HT-29 (cell line): Measurements from ENCODE around the gene ZNF236. TPM values are rescaled to one million over a fixed set of nuclear protein-coding genes. Genes with fewer than 3 reads are reported as not detected.
"Not testable (repeated sequence)": the region's sequence is repeated elsewhere in the genome, so short reads cannot be mapped to it uniquely, and the experiment has no call there.

Experiments
- DNase-seq: peaks from one replicate; pipeline ENCODE4 v3.0.0-alpha.2; 2015; ENCODE audit warnings: low spot score
- total RNA-seq: library from RNA; depleted of rRNA; stranded (reverse); fragments of >200 nt; shearing (Covaris generic); gene quantifications from 2 replicates; pipeline ENCODE4 v1.2.3, GENCODE V29; 2014

The ZNF236 gene
- total RNA-seq, 1 experiment from 2014 or later: 6.6 TPM

DNA sequence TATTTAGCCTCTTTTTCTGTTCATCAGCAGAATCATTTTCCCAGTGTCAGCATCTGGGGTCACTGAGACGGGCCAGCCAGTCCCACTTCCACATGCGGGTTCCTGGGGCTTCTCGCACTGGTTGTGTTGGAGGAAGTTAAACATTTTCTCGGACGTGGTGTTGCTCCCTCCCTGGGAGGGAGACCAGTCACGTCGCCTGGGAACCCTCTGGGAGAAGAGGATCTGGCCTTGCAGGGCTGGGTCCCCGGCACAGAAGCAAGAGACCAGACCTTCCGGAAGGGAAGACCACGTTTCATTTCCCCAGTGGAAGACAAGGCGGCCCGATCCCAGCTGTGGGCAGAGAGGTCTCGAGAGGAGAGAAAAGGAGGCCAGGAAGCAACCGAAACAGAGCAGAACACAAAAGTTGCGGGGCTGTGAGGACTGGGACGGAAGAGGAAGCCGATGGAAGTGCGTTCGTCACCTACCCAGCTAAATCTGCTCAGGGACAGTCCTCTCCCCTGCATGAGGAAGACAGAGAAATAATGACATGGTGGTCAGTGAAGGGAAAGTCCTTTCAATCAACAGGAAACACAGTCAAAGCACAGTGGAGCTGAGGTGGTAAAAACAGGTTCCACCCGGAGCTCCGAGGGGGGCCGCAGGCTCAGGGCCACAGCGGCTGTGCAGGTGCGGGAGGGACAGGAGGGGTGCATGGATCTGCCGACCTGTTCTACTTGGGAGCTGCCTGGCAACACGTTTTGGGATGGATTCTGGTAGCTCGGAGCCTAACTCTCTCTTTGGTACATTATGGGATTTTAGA is 165.9 kb downstream of the ZNF236 start:
- no peak for DNase-seq

DNA sequence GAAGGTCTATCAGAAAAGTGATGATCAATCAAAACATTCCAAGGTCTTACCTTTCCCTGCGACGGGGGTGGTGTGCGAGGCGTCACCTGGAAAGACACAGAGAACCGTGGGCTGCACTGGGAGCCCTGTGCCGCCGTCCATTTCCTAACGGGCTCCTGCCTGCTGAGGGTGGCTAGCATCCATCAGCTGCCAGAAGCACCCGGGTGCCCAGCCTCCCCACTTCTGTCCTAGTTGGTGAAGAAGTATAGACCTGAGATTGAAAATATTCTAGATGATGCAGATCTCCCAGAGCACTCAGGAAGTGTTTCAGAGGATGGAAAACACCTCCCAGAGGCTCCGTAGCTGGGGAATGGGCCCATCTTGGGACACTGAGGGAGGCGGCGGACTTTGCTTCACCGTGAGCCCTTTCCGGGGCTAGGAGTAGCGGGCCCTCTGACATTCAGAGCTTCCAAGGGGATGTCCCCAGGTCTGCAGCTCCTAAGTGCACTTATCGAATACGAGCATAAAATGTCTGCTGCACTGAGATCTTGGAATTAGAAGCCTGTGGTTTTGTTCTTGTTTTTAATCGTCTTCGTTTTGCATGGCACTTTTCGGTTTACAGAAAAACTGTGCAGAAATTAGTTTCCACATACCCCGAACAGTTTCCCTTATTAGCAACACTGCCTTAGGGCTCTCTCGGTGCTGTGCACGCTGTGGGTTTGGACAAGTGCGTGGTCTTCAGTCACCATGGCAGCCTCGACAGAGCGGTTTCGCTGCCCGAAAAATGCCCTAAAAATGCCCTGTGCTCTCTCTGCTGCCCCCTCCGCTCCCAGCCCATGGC is 166.7 kb downstream of the ZNF236 start:
- DNase-seq: no peak

- DNase-seq: no peak
These were observed 167.4 kb downstream of the ZNF236 start for GRCh38 chr18:76989647-76990190.

DNA sequence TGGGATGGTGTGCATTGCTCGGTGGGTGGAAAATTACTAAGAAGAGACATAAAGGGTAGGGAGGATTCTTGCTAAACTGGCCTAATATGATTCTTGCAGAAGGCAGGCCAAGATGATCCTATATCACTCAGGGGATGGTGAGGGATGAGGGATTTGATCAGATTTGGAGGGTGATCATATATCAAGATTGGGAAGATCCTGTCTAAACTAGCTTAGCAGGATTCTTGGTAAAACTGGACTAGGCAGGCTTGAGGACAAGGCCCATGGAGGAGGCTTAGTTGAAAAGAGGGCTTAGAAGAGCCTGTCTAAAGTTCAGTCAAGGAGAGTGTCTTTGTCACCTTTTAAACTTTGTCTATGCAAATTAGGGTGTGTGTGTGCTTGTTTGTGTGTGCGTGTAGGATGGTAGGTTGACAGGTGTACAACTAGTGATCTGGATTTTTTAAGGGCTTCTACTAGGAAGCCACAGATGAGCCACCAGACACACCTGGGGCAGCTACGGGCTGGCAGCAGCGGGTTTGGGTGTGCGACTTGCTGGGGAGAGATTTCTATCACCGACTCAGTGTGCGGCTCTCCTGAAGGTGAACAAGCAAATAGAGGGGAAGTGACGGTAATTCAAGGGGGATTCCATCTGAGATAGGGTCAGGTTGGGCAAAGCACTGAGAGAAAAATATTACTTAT is 168.1 kb downstream of the ZNF236 start:
- DNase-seq: not testable (repeated sequence)

- DNase-seq: no peak
These were observed 168.8 kb downstream of the ZNF236 start for GRCh38 chr18:76991021-76991688.

DNA sequence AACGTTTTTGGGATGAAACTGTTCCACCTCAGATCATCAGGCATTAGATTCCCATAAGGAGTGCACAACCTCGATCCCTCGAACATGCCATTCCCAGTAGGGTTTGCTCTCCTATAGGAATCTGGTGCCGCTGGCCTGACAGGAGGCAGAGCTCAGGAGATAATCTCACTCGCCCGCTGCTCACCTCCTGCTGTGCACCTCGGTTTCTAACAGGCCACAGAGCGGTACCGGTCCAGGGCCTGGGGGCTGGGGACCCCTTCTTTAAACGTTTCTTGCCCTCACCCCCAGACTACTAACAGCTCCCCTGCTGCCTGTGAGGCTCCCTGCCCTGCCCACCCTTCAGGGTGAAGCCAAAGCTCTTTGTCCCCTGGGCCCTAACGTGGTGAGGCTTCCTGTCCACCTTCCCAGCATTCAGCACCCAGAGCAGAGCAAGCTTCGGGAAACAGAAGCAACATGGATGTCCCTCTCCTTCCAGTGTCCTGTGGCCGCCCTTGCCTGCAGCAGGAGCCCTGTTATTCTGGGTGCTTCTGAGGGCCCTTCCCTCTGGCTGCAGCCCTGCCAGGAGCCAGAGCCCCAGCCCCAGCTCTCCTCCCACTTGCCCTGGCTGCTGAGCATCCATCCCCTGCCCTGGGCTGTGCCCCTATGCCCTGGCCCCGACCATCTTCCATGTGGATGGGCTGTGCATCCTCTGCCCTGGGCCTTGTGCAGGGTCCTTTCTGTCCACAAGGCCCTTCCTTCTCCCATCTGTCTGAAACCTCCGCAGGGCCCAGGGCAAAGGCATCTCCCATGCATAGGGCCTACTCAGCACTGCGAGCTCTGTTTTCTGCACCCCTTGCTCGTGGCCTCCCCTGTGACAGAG is 170.1 kb downstream of the ZNF236 start:
- no peak for DNase-seq

- DNase-seq: no peak
These were observed 170.7 kb downstream of the ZNF236 start for GRCh38 chr18:76993085-76993382.

- no peak for DNase-seq
These were observed 171.2 kb downstream of the ZNF236 start for GRCh38 chr18:76993573-76993972.

- DNase-seq: no peak
These were observed 171.8 kb downstream of the ZNF236 start for GRCh38 chr18:76994086-76994654.

- no peak for DNase-seq
These were observed 173.5 kb downstream of the ZNF236 start for GRCh38 chr18:76995896-76996295.

- DNase-seq: no peak
These were observed 174.1 kb downstream of the ZNF236 start for GRCh38 chr18:76996429-76996828.

- DNase-seq: no peak
These were observed 175.8 kb downstream of the ZNF236 start for GRCh38 chr18:76997951-76998808.

GRCh38 chr18:76999077-76999476 is 176.7 kb downstream of the ZNF236 start:
- no peak for DNase-seq

DNA sequence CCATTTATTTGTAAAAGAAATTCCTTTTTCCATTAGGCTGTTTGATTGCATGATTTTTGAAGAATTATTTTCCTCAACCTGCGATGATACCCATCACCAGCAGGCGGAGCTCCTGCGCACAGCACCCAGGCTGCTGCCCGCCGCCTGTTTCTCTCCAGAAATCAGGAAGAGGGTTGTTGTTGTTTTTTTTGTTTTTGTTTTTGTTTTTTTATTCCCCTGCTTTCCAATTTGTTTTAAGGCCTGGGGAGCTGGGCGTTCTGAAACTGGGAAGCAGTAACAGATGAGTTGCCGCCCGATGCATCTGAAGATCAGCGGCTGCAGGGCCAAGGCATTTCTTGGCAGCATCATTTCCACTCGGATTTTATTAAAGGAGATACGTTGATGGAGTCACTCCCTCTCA is 178.2 kb downstream of the ZNF236 start:
- DNase-seq: peak; percentile 16

GRCh38 chr18:77001041-77001440 is 178.7 kb downstream of the ZNF236 start:
- DNase-seq: no peak

DNA sequence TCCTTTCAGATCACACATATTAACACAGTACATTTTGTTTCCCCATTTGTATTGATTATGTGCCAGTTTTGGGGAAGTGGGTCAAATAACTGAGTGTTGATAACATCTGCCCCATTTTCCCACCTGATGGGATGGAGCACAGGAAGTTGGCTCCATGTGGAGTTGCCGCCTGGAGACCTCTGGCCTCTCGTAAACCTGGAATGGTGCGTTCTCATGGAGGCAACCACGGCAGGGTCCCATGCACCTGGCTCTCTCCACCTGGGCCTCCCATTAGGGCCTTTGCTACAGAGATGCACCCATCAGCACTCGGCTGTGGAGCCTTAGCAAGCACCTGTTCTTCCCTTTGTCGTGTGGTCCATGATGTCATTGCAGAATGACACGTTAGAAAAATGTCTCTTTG is 179.6 kb downstream of the ZNF236 start:
- no peak for DNase-seq

GRCh38 chr18:77002496-77002895 is 180.1 kb downstream of the ZNF236 start:
- no peak for DNase-seq

DNA sequence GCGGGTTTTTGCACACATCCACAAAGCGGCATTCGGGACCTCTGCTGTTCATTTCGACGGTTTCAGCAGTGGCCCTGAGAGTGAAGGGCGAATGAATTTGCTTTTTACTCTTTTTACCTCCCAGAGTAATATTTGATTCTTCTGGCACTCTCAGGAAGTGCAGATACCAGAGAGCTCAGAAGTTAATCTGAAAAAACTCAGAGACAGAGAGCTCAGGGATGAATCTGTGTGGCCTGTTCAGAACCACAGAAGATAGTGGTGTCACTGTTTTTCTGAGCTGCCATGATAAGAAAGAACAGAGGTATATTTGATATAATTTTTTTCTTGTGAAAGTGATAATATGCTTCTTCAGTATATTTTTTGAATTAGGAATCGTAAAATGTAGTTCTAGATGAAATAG is 181.0 kb downstream of the ZNF236 start:
- DNase-seq: no peak
